ENCODE data around the gene CXXC1.

Gene CXXC1

GRCh38 chr18:50307738-50308470, 20.4 kb upstream of the CXXC1 start:
- peak; percentile 96 for DNase-seq (ENCODE audit: low read depth)
- H3K4me3 ChIP-seq (ENCODE audit: low read depth, low read length): peak overlapping the region; percentile 66
- TF ChIP-seq CTCF (conservative IDR thresholded peaks at IDR 0.05; ENCODE audit: low read depth, low read length): no peak

- TF ChIP-seq CTCF (conservative IDR thresholded peaks at IDR 0.05; ENCODE audit: low read depth, low read length): no peak
- H3K4me3 ChIP-seq (ENCODE audit: low read depth, low read length): peak overlapping the region; percentile 66
These were observed 19.9 kb upstream of the CXXC1 start for GRCh38 chr18:50307400-50307737.

GRCh38 chr18:50306944-50307343, 19.5 kb upstream of the CXXC1 start:
- H3K4me3 ChIP-seq (ENCODE audit: low read depth, low read length): peak overlapping the region; percentile 66
- peak; percentile 73 for DNase-seq (ENCODE audit: low read depth)
- no peak for TF ChIP-seq CTCF (conservative IDR thresholded peaks at IDR 0.05; ENCODE audit: low read depth, low read length)

More at GRCh38 chr18:50307400-50307737, 19.9 kb upstream of the CXXC1 start:
- DNase-seq (ENCODE audit: low read depth): no peak

GRCh38 chr18:50301074-50301473, 13.6 kb upstream of the CXXC1 start:
- TF ChIP-seq CTCF (conservative IDR thresholded peaks at IDR 0.05; ENCODE audit: low read depth, low read length): no peak
- no peak overlapping the region for H3K4me3 ChIP-seq (ENCODE audit: low read depth, low read length)
- DNase-seq (ENCODE audit: low read depth): no peak

- no peak for TF ChIP-seq CTCF (conservative IDR thresholded peaks at IDR 0.05; ENCODE audit: low read depth, low read length)
- no peak for DNase-seq (ENCODE audit: low read depth)
- H3K4me3 ChIP-seq (ENCODE audit: low read depth, low read length): no peak overlapping the region
These were observed 12.3 kb upstream of the CXXC1 start for GRCh38 chr18:50299626-50300388.

- H3K4me3 ChIP-seq (ENCODE audit: low read depth, low read length): peak overlapping the region; percentile 64
- TF ChIP-seq CTCF (conservative IDR thresholded peaks at IDR 0.05; ENCODE audit: low read depth, low read length): no peak
- DNase-seq (ENCODE audit: low read depth): no peak
These were observed 11.2 kb upstream of the CXXC1 start for GRCh38 chr18:50298443-50299284.

All from choroid plexus epithelial cell (primary cell).